Lower lobe of right lung (tissue), 2 donors: ENCODE data around the gene SPDYE6. TPM values are rescaled to one million over a fixed set of nuclear protein-coding genes. Genes with fewer than 3 reads are reported as not detected.
A peak's percentile ranks its signal among the peaks of the same experiment; 100 is the strongest.
"Not testable (repeated sequence)": the region's sequence is repeated elsewhere in the genome, so short reads cannot be mapped to it uniquely, and the experiment has no call there.

Source experiments
- ATAC-seq, 2 donors: fragments of 200-7000 bp; cut with Tn5 transposase; one replicate each; pipeline ENCODE4 v1.9.1; 2020 to 2022; ENCODE audit warnings: mild to moderate bottlenecking in 2 of 2, moderate library complexity in 2 of 2
- DNase-seq: peaks from one replicate; pipeline ENCODE4 v3.0.0-alpha.2; 2020
- H3K27ac ChIP-seq: fragments of 200-600 bp; one replicate; pipeline ENCODE4 v1.8.0; 2022
- H3K27me3 ChIP-seq: fragments of 200-600 bp; one replicate; pipeline ENCODE4 v1.8.0; 2022; ENCODE audit warnings: low read depth
- H3K36me3 ChIP-seq: fragments of 200-600 bp; one replicate; pipeline ENCODE4 v1.8.0; 2022; ENCODE audit warnings: mild to moderate bottlenecking
- H3K4me1 ChIP-seq: fragments of 200-600 bp; one replicate; pipeline ENCODE4 v1.8.0; 2022
- H3K4me3 ChIP-seq: fragments of 200-600 bp; one replicate; pipeline ENCODE4 v1.8.0; 2022; ENCODE audit warnings: mild to moderate bottlenecking
- H3K9me3 ChIP-seq: fragments of 200-600 bp; one replicate; pipeline ENCODE4 v1.8.0; 2022
- CTCF ChIP-seq: fragments of 200-600 bp; IDR thresholded peaks from one replicate; pipeline ENCODE4 v1.8.0; 2022; ENCODE audit warnings: antibody characterized with exemption, mild to moderate bottlenecking
- intact Hi-C: fragments of 100-400 bp; cut with DNase I; formaldehyde crosslinking; loops from one replicate; pipeline ENCODE4 v1.11.0; 2022
- long read RNA-seq: library from polyadenylated mRNA; unstranded; transcript quantifications from one replicate; pipeline ENCODE4 v2.0.0, GENCODE V29; 2021
- total RNA-seq: library from RNA; stranded (reverse); fragmentation: NEBNext Ultra II Directional; extraction: Animal tissue kit (Norgen Biotek cat#: 25700); gene quantifications from one replicate; pipeline ENCODE4 v1.2.1, GENCODE V29; 2021
- donor health status: DM: no; HTN: yes; CAD: no; lungs with severe emphysema.

SPDYE6 gene, protein sequence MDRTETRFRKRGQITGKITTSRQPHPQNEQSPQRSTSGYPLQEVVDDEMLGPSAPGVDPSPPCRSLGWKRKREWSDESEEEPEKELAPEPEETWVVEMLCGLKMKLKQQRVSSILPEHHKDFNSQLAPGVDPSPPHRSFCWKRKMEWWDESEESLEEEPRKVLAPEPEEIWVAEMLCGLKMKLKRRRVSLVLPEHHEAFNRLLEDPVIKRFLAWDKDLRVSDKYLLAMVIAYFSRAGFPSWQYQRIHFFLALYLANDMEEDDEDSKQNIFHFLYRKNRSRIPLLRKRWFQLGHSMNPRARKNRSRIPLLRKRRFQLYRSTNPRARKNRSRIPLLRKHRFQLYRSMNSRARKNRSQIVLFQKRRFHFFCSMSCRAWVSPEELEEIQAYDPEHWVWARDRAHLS
- total RNA-seq: not detected
- long read RNA-seq, partial matches to known transcripts: 0 of 34 reads
- long read RNA-seq, other reads (novel, unspliced or antisense): 34 of 34 reads

DNA sequence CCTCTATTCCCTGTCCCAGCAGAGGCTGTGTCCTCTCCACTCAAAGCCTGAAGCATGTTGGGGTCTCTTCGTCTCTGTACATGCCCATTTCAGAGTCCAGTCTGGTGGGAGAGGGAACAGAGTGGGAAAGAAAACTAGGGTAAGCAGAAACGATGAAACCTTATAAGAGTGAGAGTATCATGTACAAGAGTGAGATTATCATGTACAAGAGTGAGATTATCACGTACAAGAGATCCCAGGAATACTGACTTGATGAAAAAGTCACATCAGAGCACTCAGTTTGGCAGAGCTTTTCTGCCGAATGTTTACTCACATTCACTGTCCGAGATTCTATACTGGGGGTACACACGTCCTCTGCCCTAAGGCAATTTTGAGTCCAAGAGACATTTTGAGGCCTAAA, at the start of gene SPDYE6:
Gene SPDYE6 (minus strand): TSS at position 101 of the 400 bp plus-strand sequence. CDS start 421 bp downstream, outside the sequence.
- DNase-seq, H3K27ac ChIP-seq, H3K36me3 ChIP-seq, H3K4me1 ChIP-seq, H3K4me3 ChIP-seq, intact Hi-C loops, ATAC-seq, H3K9me3 ChIP-seq, H3K27me3 ChIP-seq: not testable (repeated sequence)

GRCh38 chr7:102404862-102405188, 48.6 kb upstream of the SPDYE6 start:
- H3K27me3 ChIP-seq, H3K4me1 ChIP-seq, H3K4me3 ChIP-seq, DNase-seq, intact Hi-C loops, H3K27ac ChIP-seq, H3K9me3 ChIP-seq, ATAC-seq: not testable (repeated sequence)
- H3K36me3 ChIP-seq: peaks cover 100% of the 10 kb centered on the region

DNA sequence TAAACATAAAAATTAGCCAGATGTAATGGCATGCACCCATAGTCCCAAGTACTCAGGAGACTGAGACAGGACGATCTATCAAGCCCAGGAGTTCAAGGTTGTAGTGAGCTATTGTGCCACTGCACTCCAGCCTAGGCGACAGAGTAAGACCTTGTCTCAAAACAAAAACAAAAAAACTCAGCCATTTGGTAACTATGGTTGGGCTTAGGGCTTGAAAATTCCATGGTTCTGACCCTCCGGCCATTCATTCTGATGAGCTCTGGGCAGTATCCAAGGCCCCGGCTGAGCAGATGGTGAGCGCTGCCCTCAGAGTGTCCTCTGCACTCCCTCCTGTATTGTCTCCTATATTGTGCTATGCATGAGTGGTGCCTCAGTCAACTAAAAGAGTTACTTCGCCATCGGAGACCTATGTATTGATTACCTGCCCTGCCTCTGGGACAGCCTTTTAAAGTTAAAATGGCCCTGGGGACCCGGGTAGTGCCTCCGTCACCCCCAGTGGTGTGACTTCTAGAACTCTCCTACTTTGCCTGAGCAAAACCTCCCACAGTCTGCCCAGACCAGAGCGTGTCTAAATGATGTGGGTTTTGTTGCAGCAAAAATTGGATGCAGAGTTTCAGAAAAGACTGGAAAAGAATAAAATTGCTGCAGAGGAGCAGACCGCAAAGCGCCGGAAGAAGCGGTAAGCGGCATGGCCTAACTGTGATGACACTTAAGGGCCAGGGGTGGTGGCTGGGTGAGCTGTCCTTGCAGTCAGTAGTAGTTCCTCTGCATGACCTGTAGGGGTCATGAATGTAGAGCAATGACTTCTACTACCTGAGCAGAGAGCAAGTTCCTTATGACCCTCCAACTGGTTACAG, 48.0 kb upstream of the SPDYE6 start:
- Histone ChIP-seq H3K9me3 (no peaks in the 10 kb centered on the region), H3K27me3 (no peaks in the 10 kb centered on the region), H3K4me1 (no peaks in the 10 kb centered on the region), H3K27ac (no peak overlapping the region), H3K36me3 (peaks cover 100% of the 10 kb centered on the region), H3K4me3 (no peak overlapping the region)
- peak; percentile 93 to 94 for ATAC-seq
- DNase-seq: peak; percentile 57
- peak; percentile 67 for TF ChIP-seq CTCF
- intact Hi-C loops: no loop called here

GRCh38 chr7:102403563-102403962, 47.3 kb upstream of the SPDYE6 start:
- Histone ChIP-seq H3K9me3 (no peaks in the 10 kb centered on the region), H3K36me3 (peaks cover 100% of the 10 kb centered on the region), H3K4me3 (no peak overlapping the region), H3K27ac (no peak overlapping the region), H3K27me3 (no peaks in the 10 kb centered on the region), H3K4me1 (no peaks in the 10 kb centered on the region)
- DNase-seq: no peak
- intact Hi-C loops: no loop called here
- no peak for TF ChIP-seq CTCF
- no peak for ATAC-seq

DNA sequence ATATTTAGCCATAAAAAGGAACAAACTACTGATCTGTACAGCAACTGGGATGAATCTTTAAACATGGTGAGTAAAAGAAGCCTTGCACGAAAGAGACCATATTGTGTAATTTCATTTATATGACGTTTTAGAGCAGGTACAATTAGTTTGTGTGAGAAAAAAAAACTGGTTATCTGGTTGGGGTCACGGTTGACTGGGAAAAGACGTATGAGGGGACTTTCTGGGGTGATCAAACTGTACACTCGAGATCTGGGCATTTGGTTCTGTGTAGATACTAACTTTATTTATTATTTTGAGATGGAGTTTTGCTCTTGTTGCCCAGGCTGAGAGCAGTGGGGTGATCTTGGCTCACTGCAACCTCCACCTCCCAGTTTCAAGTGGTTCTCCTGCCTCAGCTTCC, 44.1 kb upstream of the SPDYE6 start:
- Histone ChIP-seq H3K27me3 (no peaks in the 10 kb centered on the region), H3K36me3 (peaks cover 74% of the 10 kb centered on the region), H3K4me1 (peaks cover 12% of the 10 kb centered on the region), H3K4me3 (no peak overlapping the region), H3K9me3 (no peaks in the 10 kb centered on the region), H3K27ac (no peak overlapping the region)
- no peak for DNase-seq
- ATAC-seq: no peak
- intact Hi-C loops: no loop called here
- no peak for TF ChIP-seq CTCF

GRCh38 chr7:102398543-102398942, 42.3 kb upstream of the SPDYE6 start:
- Histone ChIP-seq H3K9me3 (no peaks in the 10 kb centered on the region), H3K4me3 (no peak overlapping the region), H3K4me1 (peaks cover 15% of the 10 kb centered on the region), H3K36me3 (peaks cover 56% of the 10 kb centered on the region), H3K27ac (no peak overlapping the region), H3K27me3 (no peaks in the 10 kb centered on the region)
- TF ChIP-seq CTCF: no peak
- intact Hi-C loops: no loop called here
- no peak for DNase-seq
- ATAC-seq: no peak
